GM12874 (cell line): Measurements from ENCODE around the gene E4F1.

Source experiments
- TF ChIP-seq, protein P1 (sequence below): IDR thresholded peaks from 2 replicates; pipeline ENCODE4 v1.5.1; 2011; ENCODE audit warnings: low read depth, mild to moderate bottlenecking, control low read depth, low read length, moderate library complexity; ENCODE audit not compliant: insufficient read depth

E4F1 gene

GRCh38 chr16:2213817-2214718, 9.3 kb upstream of the E4F1 start:
- TF ChIP-seq, protein P1, sequence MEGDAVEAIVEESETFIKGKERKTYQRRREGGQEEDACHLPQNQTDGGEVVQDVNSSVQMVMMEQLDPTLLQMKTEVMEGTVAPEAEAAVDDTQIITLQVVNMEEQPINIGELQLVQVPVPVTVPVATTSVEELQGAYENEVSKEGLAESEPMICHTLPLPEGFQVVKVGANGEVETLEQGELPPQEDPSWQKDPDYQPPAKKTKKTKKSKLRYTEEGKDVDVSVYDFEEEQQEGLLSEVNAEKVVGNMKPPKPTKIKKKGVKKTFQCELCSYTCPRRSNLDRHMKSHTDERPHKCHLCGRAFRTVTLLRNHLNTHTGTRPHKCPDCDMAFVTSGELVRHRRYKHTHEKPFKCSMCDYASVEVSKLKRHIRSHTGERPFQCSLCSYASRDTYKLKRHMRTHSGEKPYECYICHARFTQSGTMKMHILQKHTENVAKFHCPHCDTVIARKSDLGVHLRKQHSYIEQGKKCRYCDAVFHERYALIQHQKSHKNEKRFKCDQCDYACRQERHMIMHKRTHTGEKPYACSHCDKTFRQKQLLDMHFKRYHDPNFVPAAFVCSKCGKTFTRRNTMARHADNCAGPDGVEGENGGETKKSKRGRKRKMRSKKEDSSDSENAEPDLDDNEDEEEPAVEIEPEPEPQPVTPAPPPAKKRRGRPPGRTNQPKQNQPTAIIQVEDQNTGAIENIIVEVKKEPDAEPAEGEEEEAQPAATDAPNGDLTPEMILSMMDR, result no peak

DNA sequence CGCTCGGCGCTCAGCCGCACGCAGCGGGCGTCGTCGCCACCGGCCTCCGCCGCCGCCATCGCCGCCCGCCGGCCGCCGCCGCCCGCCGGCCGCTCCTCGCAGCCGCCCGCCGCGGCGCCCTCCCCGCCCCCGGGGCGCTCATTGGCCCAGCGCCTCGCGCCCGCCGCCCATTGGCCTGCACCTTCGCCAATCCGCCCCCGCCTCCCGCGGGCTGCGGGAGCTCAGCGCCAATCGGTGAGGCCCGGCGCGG, 8.7 kb upstream of the E4F1 start, which contains the start of gene PGP:
TSS of gene PGP (minus strand) at position 122 of the 250 bp plus-strand sequence. CDS start at position 59, 63 bp downstream.
- TF ChIP-seq, protein P1, result no peak

- TF ChIP-seq, protein P1, result no peak
These were observed 7.1 kb upstream of the E4F1 start for GRCh38 chr16:2216330-2216729.

DNA sequence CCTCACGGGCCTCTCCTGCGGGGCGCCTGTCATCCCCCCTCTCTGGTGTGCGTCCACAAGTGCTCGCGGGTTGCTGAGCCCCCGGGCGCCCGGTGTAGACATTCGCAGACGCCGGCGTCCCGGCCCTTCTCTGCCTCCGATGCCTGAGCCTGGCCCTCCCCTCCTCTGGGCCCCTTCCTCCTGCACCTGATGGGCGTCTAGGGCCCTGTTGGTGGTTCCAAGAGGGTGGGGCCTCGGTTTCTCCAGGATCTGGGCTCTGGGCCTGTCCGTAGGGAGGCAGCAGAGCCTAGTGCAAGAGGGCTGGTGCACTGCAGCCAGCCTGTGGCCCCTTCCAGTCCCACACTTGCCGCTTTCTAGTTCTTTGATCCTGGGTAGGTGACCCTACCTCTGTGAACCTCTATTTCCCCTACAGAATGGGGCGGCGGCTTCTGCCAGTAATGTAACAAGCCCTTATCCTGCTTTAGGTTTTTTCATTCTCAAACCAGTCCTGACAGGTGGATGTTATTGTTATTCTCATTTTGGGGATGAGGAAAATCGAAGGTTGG, 623 bp downstream of the E4F1 start:
- TF ChIP-seq, protein P1, result no peak

- TF ChIP-seq, protein P1, result no peak
These were observed 2.9 kb downstream of the E4F1 start for GRCh38 chr16:2226245-2226793.

GRCh38 chr16:2226918-2227317, 3.5 kb downstream of the E4F1 start:
- TF ChIP-seq, protein P1, result no peak

DNA sequence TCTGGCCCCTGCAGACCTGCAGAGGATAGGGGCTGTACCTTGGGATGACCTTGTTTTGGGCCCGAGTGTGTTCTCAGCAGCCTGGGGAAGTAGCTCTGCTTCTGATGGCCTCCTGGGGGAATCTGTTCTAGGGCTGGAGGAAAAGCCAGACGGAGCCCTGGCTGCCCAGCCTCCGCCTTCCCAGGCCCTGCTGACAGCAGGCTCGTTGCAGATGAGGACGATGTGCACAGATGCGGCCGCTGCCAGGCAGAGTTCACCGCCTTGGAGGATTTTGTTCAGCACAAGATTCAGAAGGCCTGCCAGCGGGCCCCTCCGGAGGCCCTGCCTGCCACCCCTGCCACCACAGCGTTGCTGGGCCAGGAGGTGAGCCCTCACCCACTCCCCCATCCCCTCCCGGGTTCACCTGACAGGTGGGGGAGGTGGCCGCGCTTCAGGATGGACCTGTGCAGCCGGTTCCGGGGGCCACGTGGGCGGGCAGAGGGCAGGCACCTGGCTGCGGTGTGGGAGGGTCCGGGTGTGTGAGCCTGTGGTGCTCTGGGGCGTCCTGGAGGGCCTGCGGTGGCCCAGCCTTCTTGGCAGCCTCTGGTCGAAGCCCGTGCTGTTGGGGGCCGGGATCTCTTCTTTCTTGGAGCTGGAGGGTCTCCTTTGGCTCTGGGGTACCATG, 4.9 kb downstream of the E4F1 start:
- TF ChIP-seq, protein P1, result no peak
